Activated CD8-positive, alpha-beta memory T cell treated with anti-CD3 and anti-CD28 coated beads for 48 hours (primary cell): ENCODE data around the gene NPTXR.
A peak's percentile ranks its signal among the peaks of the same experiment; 100 is the strongest.

Experiments
- DNase-seq, 3 experiments: peaks; one replicate each; pipeline ENCODE4 v3.0.0-alpha.2; 2020; ENCODE audit warnings: low read depth in 2 of 3, low spot score in 2 of 3

NPTXR gene

DNA sequence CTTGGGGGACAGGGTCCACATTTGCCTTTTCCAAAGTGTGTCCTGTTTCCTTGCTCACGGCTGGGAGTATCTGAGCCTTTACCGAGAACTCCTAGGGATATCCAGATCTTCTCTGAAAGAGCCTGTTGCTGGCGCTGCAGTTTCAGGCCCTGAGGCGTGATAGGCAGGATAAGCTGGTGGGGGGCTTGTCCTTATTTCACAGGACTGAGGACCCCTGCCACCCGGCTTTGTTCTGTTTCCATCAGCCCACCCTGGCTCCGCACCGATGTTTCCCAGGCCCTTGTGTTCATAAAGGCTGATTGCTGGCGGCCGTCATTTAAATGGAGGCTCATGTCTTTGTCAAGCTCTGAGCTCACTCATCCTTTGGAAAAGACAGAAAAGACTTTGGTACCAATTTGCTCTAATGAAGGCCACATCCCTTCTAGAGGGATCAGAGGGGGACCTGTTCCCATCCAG is 9.4 kb upstream of the NPTXR start:
- no peak for DNase-seq

DNA sequence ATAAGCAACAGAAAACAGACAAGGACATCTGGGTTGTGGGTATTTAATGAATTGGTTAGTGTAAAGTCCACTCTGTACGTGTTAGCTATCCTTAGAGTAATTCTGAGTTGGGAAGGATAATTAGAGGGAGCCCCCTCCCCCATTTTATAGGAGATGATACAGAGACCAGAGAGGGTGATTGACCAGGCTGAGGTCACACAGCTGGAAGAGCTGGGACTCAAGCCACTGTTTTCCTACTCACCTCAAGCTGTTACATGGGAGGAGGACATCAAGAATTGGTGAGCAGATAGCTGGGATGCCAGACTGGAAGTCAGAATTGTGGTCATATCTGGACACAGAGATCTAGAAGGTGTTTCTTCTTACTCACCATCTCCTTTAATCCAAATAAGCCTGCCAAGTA is 8.7 kb upstream of the NPTXR start:
- DNase-seq, result no peak

DNA sequence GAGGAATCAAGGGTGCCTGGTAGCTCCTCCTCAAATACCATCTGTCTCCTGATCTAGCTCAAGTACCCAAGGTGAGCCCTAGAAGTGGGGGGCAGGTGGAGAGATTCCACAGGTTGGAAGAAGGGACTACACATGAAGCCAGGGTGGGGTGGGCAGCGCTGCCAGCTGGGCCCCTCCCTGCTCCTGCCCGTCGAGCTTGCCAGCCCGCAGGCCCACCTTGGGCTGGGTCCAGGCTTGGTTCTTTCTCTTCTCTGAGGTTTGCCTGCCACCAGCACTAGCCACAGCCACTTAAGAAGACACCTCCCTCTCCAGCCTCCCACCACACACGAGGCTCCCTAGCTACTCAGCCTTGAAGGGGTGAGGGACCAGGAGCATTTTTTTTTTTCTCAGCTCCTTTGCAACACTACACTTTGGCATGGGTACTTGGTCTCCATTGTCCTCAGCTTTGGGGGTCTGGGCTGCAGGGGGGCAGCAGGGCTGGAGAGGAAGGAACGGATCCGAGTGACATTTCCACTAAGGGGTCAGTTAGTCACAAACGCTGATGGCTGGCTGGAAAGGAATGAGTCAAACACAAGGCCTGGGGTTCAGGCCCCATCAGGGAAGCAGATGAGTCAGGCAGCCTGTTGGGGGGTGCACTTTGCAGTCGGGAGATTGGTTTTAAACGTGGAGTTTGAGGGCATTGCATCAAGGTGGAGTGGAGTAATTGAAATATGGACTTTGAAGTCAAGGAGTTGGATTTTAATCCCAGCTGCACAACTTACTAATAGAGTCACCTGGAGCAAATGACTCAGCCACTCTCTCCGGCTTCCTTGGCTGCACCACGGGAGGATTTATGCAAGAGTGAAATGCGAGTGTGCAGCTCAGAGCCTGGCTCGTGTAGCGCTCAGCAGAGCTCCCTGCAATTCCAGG is 7.4 kb upstream of the NPTXR start:
- no peak for DNase-seq

DNA sequence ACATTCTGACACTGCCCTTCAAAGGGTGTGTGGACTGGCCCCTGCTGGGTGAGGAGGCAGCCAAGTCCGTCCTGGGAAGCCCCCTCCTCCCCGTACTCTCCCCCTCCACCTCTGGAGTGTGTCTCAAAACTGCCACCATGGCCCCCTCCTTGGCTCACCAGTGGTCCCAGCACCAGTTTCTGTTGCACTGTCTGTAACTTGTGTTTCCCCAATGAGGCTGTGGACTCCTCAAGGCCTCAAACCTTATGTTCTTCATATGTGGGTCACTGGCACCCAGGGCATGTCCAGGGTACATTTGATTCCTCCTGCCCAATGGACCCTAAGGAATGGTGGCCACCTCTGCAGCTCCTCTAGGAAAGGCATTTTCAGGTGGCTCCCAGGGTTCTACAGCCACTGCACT is 6.6 kb upstream of the NPTXR start:
- DNase-seq, result no peak

DNA sequence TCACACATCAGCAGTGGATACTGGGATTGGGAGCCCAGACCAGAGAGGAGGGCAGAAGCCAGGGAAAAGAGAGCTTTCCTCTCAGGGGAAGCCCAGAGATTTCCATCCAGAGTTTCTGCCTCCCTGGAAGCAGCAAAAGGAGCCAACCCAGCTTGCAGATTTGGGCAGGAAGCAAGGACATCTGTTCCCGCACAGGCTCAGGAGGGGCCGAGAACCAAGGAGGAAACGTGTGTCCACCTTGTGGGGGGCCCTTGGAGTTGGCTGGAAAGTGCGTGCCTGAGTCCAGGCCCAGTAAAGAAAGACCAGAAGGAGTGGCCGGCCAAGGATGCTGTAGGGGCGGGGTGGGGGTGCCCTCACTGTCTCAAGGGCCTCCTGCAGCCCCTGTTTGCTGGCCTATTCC is 6.0 kb upstream of the NPTXR start:
- DNase-seq, result no peak

DNA sequence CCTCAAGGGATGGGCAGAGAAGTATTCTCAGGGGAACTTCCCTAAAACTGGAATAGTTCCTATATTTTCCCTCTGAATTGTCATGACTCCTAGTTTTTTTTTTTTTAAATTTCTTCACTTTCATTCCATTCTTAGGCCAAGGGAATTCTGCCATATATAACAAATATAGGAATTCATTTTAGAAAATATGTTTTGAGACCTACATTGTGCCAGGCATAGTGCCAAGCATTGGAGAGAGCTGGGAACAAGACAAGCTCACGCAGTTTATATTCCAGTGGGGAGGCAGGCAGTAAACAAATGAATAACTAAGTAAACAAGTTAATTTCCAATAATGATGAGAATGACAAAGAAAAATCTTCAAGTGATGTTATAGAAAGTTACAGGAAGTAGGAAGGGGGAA is 2.6 kb upstream of the NPTXR start:
- DNase-seq, result no peak

DNA sequence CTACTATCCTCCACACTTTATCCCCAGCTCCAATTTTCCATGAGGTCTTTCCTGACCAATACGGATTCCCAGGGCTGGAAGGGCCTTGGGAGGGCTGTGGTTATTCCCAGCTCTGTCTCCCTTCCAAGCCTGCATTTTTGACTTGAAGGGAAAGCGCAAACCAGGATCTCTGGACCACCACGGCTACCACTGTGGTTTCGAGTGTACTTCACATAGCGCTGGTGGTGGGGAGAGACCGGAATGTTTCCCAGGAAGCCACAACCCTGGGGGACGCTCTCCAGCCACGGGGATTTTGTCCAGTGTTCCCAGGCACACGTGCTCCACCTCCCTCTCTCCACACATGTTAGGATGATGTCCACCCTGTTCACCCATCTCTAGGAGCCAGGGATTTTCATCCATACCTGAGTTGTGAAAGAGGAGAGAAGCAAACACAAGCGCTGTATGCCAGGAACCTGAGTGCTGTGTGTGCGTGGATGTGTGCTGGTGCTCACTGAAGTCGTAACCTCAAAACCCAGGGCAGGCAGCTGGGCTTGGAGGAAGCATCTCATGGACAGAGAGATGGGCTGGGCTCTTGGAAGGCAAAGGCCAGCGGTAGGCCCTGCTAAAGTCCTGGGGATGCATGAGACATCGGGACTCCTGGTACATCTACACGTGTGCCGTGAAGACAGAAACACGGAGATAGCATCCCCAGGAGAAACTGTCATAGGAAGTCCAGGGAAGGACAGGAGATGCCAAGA is 1.3 kb upstream of the NPTXR start:
- no peak for DNase-seq

DNA sequence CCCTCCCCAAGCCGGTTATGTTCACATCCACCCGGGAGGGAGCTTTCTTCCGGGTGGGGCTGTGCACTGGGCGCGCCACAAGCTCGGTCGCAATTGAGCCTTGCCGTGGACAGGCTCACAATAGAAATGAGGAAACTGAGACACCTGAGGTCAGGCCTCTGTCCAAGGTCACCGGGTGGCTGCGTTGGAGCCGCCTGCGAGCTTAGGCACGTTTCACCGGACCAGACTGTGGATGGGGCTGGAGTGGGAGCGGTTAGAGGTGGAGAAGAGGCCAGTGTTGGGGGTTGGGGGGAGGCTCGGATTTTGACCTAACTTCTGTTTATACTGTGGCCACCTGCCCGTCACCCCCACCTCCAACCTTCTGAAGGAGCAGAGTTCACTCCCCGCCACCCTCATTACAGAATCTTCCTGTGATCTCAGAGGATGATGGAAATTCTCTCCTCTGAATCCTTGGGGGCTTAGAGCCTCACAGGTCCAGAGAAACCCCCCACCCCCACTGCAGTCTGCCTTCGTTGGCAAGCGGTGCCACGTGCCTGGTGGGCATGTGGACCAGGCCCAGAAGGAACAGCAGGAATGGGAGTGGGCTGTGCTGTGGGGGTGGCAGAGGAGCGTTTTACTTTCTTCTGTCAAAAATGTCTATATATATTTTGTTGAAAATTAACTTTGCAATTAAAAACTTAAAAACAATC is 631 bp upstream of the NPTXR start:
- DNase-seq, result no peak

DNA sequence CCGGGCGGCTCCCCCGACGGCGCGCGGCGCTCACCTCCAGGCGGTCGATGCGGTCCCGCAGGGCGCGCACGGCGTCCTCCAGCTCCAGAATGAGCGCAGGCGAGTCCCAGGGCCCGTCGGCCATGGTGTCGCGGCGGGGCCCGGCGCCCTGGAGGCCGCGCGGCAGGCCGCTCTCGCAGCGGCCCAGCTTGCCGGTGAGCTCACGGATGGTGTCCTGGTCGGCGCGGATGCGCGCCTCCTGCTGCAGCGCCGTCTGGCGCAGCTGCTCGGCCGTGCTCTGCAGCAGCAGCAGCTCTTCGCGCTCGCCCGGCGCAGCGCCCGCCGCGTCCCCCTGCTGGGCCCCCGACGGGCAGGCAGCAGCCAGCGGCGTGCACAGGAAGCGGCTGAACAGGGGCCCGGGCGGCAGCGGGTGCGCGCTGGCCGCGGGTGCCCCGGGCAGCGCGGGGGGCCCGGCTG is 599 bp downstream of the NPTXR start:
- peak in 1 of 3 experiments; percentile 38 for DNase-seq

DNA sequence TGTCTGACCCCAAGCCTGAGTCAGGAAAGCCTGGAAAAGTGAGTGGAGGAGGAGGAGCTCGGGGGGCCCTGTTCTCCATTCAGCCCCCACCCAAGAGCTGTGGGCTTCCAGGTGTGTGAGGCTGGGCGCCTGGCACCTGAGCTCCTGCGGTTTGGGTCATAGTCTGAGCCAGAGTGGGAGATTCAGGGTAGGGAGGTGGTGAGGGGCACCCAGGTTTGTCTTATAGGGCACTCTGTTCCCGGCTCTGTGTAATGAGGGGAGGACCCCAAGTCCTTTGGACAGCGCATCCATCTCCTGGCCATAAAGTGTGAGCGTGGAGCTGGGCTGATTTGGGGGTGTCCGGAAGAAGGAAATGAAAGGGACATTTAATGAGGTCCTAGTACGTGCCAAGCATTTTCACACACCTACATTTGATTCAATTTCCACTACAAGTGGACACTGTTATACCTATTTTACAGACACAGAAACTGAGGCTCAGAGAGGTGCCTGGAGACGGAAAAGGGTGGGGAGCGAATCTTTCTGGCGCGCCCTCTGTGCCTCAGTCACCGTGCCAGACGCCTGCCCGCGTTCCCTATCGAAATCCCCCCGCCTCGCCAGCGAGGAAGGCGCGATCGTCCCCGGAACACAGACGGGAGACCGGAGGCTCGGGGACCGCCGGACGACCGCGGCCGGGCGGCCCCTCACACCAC is 1.2 kb downstream of the NPTXR start:
- DNase-seq, result no peak

DNA sequence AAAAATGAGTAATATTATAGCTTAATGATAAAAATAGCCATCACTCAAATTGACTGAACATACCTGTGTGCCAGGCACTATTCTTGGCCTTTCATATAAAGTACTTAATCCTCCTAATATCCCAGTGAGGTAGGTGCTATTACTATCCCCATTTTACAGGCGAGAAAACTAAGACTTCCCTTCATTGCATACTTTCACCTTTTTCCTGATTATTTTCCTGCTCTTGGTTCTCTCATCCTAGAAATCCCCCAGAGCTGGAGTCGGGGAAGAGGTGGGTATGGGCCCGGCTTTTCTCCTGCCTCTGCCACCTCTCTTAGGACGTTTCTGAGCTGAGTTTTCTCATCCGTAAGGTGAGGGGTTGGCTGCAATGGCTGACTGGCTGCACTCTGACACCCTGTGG is 2.2 kb downstream of the NPTXR start:
- no peak for DNase-seq

DNA sequence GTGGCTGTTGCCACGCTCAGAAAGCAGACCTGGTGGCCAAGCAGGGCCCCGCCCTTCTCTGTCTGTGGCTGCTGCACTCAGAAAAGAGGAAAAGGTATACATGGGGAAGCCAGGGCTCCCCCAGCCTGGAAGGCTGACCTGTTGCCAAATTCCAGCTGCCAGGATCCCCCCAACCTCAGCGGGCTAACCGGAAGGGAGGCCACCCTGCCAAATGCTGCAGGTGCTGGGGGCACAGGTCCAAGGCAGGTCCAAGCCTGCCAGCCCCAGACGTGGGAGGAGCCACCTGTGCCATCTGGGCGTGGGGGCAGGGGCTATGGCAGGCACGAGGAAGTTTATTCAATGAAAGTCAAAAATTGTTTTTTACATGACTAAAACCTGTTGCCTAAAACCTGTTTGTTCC is 2.6 kb downstream of the NPTXR start:
- no peak for DNase-seq

DNA sequence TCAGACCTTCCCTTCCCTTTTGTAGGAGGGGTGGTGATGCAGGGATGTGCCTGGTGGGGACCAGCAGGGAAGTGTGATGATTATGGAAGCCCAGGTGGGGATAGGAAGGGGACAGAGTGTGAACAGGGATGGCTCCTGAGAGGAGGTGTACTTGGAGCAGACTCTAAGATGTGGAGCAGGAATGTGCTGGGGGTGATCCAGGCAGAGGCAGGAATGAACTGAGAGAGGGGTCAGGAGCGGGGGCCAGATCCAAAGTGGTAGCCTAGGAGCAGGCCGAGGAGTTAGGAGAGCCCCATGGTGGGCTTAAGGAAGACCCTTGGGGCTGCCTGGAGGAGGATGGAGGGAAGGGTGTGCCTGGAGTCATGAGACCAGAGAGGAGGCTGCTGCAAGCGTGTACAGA is 3.7 kb downstream of the NPTXR start:
- DNase-seq, result no peak

DNA sequence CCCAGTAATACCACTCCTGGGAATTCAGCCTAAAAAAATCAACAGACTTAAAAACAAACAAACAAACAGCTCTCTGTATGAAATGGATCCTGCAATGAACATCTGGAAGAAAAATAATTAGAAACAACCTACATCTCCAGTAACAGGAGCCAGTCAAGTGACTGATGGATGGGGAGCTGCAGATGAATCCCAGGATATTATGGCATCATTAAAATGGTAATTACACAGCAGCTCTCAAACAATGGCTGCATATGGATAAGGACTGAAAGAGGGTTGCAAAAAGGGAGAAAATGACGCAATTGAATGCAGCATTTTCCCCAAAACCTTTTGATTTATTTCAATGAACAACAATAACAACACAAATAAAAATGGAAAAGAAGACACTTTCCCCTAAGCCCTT is 4.1 kb downstream of the NPTXR start:
- DNase-seq, result no peak

DNA sequence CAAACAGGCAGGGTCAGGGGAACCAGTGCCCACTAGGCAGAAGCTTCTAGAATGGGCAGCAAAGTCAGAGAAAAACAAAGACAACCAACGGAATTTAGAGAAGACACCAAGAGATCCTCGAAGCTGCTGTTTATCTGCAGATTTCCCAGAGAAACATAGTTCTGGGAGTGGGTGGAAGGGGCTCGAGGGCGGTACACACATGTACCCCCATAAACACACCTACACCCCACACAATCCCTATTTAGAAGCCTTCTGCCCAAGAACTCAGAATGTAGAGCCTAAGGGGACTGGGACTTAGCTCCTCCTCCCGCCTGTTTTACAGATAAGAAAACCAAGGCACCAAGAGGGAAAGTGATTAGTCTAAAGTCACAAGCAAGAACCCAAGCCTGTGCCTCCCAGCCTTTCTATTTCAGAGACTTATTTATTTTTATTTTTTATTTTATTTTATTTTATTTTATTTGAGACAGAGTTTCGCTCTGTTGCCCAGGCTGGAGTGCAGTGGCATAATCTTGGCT is 6.4 kb downstream of the NPTXR start:
- DNase-seq, result no peak

DNA sequence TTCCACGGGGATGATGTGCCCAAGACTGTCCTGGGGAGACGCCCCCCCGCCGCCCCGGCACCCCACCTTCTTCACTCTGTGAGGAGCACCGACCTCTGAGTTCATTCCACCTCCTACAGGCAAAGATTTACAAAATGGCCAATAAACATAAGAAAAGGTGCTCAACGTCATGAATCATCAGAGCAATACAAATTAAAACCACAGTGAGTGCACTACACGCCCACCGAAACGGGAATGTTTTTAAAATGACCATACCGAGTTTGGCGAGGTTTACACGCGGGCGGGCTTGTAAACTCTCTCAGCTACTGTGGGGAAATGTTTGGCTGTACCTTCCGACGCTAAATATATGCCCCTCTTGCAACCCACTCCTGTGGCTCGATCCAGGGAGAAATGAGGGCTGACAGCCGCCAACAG is 7.9 kb downstream of the NPTXR start:
- no peak for DNase-seq

DNA sequence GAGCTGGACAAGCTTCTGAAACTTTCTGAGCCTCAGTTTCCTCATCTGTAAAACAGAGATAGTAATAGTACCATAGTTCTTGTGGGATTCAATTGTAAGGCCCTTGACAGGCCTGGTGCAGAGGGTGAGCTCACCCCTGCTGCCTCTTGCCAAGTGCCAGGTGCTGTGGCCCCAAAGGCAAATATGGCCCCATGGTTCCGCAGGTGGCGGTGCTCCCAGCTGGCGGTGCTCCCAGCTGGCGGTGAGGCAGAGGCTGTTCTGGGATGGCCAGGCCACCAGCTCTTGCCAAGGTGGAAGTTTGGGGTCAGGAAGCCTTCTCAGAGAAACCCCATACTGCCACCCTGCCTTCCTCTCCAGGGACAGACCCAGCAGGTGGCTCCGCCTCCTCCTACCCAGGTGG is 8.8 kb downstream of the NPTXR start:
- no peak for DNase-seq

DNA sequence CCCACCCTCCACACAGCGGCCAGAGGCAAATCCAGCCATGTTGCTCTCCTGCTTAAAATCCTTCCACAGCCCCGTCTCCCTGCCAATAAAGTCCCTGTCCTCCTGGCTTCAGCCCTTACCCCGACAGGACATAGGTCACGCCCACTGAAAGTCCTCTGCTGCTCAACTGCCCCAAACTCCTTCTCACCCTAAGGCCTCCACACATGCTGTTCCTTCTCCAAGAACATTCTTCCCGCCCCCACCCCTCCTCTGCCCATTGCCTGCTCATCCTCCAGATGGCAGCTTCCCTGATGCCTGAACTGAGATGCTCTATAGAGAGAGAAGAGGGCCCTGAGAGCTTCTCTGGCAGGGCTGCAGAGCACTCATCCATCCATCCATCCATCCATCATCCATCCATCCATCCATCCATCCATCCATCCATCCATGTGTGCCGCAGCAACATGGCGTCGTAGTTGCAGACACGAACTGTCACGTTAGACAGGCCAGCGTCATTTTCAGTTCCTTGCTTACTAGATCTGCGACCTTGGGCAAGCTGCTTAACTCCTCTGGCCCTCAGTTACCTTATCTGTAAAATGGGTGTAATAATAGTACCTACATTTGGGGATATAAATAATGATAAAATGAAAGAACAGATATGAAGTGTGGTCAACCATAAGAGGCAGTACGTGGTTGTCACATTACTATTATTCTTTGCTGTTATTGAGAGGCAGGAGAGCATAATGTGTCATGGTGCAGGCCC is 9.4 kb downstream of the NPTXR start:
- DNase-seq, result no peak

DNA sequence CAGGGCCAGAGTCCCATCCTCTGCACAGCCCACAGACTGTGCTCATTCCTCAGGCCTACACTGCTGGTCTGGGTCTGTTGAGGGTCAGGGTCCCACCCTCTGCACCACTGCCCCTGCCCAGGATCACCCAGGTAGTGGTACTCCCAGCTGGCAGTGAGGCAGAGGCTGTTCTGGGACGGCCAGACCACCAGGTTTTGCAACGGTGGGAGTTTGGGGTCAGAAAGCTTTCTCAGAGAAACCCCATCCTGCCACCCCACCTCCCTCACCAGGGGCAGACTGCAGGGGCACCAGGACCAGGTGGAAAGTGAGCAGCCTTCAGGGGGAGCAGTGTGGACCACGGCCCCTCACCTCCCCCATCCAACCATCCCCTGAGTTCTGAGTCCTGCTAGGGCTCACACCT is 10.8 kb downstream of the NPTXR start:
- no peak for DNase-seq
